NCI-H146 (cell line): ENCODE results near the gene POLD1.
"Not testable (repeated sequence)": the region's sequence is repeated elsewhere in the genome, so short reads cannot be mapped to it uniquely, and the experiment has no call there.

Experiments
- DNase-seq: peaks from one replicate; lab custom pipeline; 2025; lab: John Stamatoyannopoulos, UW

The POLD1 gene

GRCh38 chr19:50365434-50366306 lies 18.5 kb upstream of the POLD1 start, which contains the start of gene NAPSA:
TSS of gene NAPSA (minus strand) at chr19:50365639. CDS start at chr19:50365621, 18 bp downstream.
- DNase-seq, result no peak

DNA sequence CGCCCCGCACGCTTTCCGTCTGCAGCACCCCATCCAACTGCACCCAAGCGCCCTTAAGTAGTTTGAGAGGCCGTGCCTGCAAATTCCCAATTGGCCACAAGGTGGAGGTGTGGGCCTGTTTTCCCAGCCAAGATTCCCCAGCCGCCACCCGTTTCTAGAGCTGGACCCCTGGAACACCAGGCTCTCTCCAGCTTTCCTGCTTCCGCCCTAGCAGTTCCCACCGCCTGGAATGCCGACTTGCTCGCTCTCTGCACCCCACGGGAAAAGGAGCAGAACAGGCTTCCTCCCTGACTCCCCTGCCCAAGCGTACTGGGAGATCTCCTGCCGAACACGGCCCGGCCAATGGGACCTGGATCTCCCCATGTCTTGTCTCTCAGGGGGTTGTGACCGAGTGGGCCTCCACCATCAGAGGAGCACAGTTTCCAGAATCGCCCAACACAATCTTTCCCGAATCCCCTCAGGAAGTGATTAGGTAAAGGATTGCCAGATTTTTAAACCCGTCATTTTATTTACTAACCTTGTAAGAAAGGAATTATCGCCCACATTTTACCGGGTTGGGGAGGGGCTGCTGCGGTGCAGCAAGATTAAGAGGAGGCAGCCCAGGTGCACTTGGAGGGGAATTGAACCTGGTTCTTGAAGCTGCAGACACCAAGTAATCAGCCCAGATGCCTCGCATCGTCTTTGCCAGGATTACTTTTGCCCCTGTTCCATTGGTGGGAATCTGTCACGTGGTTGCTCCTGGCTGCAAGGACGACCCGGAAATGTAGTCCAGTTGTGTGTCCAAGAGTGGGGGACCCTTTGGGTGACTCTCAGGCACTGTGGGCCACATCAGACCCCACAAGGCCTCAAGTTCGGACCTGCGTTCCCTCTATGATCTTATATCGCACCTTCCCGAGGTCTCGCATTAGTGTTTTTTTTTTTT lies 15.2 kb upstream of the POLD1 start:
- DNase-seq, result peak; percentile 84

GRCh38 chr19:50371914-50372475 lies 12.2 kb upstream of the POLD1 start:
- no peak for DNase-seq

DNA sequence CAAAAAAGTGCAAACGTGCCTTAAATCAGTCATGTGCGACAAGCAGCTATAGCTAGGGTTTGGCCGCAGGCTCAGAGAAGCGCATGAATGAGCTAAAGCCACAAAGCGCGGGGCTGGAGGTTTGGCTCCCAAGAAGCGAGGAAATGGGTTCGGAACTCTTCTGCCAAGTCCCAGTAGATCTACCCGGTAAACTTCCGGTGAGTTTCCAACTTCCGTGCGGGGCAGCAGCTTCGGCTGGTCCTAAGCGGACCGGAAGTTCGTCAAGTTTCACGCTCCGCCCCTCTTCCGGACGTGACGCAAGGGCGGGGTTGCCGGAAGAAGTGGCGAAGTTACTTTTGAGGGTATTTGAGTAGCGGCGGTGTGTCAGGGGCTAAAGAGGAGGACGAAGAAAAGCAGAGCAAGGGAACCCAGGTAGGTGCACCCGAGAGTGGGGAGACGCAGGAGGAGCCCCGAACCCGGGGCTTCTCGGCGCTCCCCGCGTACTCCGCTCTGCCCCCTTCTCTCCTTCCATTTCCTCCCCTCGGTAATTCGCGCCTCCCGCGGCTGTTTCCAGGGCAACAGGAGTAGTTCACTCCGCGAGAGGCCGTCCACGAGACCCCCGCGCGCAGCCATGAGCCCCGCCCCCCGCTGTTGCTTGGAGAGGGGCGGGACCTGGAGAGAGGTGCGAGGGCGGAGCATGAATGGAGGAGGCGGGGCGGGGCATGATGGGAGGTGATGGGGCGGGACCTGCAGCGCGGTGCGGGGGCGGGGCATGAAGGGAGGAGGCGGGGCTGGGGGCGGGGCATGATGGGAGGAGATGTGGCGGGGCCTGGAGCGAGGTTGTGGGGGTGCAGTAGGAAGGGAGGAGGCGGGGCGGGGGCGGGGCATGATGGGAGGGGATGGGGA lies 7.7 kb upstream of the POLD1 start, which contains the start of gene NR1H2:
Gene NR1H2, plus strand, starts transcription at position 292 of the 885 bp plus-strand sequence. CDS start 1,149 bp downstream, outside the sequence.
- DNase-seq, result peak; percentile 99

DNA sequence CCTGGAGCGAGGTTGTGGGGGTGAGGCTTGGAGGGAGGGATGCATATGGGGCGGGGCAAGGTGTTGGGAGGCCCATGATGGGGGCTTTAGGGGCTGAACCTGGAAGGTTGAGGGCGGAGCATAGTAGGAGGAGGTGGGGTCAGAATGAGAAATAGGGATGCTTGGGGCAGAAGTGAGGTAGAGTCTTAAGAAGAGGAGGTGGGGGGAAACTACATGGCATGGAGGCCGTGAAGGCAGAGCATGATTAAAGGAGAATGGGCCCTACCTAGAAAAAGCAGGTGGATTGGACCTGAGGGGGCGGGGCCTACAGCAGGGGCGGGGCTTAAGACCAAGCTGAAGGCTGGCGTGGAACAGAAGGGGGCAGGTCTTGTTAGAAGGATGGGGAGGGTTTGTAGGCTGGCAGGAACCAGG lies 7.1 kb upstream of the POLD1 start:
- DNase-seq, result peak; percentile 90

- no peak for DNase-seq
Observed at GRCh38 chr19:50377517-50377916, 6.6 kb upstream of the POLD1 start.

DNA sequence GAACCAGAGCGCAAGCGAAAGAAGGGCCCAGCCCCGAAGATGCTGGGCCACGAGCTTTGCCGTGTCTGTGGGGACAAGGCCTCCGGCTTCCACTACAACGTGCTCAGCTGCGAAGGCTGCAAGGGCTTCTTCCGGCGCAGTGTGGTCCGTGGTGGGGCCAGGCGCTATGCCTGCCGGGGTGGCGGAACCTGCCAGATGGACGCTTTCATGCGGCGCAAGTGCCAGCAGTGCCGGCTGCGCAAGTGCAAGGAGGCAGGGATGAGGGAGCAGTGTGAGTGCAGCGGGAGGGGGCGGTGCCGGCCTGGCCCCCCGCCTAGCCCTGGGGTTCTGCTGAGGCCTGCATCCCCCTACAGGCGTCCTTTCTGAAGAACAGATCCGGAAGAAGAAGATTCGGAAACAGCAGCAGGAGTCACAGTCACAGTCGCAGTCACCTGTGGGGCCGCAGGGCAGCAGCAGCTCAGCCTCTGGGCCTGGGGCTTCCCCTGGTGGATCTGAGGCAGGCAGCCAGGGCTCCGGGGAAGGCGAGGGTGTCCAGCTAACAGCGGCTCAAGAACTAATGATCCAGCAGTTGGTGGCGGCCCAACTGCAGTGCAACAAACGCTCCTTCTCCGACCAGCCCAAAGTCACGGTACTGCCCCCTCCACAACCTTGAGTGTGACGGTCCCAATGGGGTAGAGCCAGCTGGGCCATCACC lies 5.8 kb upstream of the POLD1 start:
- no peak for DNase-seq

DNA sequence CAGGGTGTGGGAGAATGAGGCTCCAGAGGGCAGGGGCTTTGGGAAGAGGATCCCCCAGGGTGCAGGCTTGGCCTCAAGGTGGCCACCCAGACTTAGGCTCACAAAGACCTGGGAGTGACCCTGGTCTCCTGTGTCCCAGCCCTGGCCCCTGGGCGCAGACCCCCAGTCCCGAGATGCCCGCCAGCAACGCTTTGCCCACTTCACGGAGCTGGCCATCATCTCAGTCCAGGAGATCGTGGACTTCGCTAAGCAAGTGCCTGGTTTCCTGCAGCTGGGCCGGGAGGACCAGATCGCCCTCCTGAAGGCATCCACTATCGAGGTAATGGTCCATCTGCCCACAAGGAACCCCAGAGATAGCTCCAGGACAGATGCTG lies 5.3 kb upstream of the POLD1 start:
- DNase-seq, result no peak

GRCh38 chr19:50379602-50380001 lies 4.5 kb upstream of the POLD1 start:
- no peak for DNase-seq

GRCh38 chr19:50380137-50380536 lies 4.0 kb upstream of the POLD1 start:
- no peak for DNase-seq

DNA sequence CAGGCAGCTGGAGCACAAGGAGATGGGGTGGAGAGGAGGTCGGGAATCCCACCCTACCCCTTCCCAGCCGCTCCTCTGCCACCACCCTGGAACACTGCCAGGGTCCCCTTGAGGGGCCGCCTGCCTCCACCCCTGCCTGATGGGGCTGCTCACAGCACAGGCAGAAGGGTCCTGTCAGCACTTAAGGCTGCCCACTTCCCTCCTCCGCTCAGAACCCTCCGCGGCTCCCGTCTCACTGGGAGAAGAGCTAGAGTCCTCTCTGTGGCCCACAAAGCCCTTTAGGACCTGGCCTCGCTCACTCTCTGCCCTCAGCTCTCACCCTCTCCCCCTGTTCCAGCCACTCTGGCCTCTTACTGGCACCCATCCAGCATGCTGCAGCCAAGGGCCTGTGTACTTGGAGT lies 3.4 kb upstream of the POLD1 start:
- DNase-seq, result no peak

GRCh38 chr19:50381881-50382729 lies 2.0 kb upstream of the POLD1 start:
- no peak for DNase-seq

- DNase-seq, result no peak
Observed at GRCh38 chr19:50383001-50383851, 921 bp upstream of the POLD1 start.

DNA sequence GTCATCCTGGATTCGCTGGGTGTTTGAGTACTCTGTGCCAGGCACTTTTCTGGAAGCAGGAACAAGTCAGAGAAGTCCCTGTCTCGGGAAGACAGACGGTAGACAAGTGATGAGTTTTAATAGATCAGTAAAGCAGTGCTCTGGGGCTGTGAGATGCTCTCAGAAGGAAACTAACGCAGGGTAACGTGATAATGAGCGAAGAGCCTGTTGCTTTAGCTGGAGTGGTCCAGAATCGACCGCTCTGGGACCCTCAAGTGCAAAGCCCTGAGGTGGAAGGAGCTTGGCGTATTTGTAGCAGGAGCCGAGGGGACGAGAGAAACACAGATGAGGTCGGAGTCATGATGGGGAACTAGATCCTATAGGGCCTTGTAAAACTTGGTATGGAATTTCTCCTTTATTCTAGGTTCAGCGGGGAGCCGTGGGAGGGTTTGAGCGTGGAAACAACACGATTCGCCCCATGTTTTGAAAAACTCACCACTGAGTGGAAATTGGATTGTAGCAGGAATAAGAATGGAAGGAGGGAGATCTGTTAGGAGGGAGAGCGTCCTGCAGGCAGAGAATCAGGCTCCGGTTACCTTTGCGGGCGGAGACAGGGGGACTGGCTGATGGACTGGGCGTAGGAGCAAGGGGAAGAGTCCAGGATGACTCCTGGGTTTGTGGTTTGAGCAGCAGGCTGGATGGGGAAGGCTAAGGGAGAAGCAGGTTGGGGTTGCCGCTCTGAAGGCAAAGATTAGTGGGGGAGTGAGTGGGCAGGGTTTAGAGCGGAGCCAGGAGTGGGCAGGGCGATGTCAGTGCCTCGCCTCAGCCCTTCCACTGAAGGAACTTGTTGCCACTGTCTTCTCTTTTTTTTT lies 763 bp downstream of the POLD1 start:
- DNase-seq, result no peak

DNA sequence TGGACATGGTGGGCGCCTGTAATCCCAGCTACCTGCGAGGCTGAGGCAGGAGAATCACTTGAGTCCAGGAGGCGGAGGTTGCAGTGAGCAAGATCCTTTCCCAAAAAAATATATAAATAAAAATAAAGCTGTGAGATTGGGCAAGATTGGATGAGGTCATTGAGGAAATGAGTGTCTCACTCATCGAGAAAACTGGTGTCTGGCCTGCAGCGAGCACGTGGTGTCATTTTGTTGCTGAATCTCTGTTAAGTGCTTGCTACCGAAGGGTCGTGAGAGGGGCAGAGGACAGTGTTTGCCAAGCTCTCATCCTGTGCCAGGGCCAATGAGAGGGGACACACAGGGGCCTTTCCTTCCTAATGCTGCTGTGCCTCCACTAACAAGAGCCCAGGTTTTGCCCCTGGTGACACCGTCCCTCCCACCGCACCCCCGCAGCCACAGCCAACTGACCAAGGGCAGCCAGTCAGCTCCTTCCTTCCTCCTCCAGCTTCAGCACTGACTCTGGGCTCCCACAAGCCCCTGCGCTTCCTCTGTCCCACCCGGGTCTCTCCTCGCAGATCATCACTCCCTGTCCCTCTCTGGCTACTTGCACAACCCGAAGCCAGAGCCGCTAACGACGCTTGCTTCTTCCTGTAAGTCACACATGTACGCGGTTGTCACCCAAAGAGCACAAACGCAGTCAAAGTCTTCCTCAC lies 3.2 kb downstream of the POLD1 start:
- no peak for DNase-seq

- no peak for DNase-seq
Observed at GRCh38 chr19:50387868-50388245, 3.7 kb downstream of the POLD1 start.

DNA sequence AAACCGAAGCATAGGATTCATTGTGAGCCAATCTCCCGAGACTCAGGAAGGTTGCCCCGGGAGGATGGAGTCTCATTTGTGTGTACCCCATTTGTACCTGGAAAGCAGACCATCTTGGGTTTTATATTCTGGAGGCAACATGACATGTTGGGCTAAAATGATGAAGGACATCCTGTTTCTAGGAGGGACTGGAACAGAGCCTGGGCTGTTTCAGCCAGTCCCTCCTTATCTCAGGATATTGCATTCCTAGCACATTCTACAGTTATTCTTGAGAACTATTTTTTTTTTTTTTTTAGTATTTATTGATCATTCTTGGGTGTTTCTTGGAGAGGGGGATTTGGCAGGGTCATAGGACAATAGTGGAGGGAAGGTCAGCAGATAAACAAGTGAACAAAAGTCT lies 6.1 kb downstream of the POLD1 start:
- not testable (repeated sequence) for DNase-seq
